Endothelial cell of umbilical vein (primary cell): ENCODE results near the gene ELOVL6. TPM values are rescaled to one million over a fixed set of nuclear protein-coding genes. Genes with fewer than 3 reads are reported as not detected.

Experiments used
- BruUV-seq: library from RNA; stranded (reverse); fragments of 400-500 nt; replicated peaks from 2 replicates; lab custom pipeline; 2021; lab: Mats Ljungman, UMichigan
- CTCF ChIA-PET: fragments of 300-600, 350-600 bp; sonication (Branson Sonifier 250); formaldehyde crosslinking; loops from one replicate; lab custom pipeline; 2021; ENCODE audit warnings: antibody characterized with exemption, inconsistent platforms; lab: Charles Lee
- POLR2A ChIA-PET: fragments of 300-600, 350-600 bp; sonication (Branson Sonifier 250); formaldehyde crosslinking; loops from one replicate; lab custom pipeline; 2021; ENCODE audit warnings: antibody characterized with exemption, inconsistent platforms; lab: Charles Lee
- DNase-seq: peaks from one replicate; pipeline ENCODE4 v3.0.0-alpha.2; 2011; ENCODE audit warnings: low read depth, low spot score
- FAIRE-seq: peaks from 2 replicates; lab custom pipeline; 2011; peaks lifted over from hg19 to GRCh38; lab: Jason Lieb, UNC
- H2AFZ ChIP-seq: 2 replicates; pipeline ENCODE4 v1.6.0; 2012; ENCODE audit warnings: low read depth, low read length, control low read depth, inconsistent platforms
- H3K27ac ChIP-seq: 2 replicates; pipeline ENCODE4 v1.5.1; 2011; ENCODE audit warnings: low read depth, mild to moderate bottlenecking, control low read depth, low read length, moderate library complexity; ENCODE audit not compliant: insufficient read depth
- H3K27me3 ChIP-seq, 2 experiments: 2 replicates each; pipeline versions ENCODE4 v1.6.0 to v1.6.1; 2011; ENCODE audit warnings: low read length in 2 of 2, mixed read lengths in 1 of 2; ENCODE audit not compliant: control insufficient read depth in 2 of 2, insufficient read depth in 2 of 2
- H3K36me3 ChIP-seq, 2 experiments: 2 replicates in 1 of 2; 3 replicates in 1 of 2; pipeline ENCODE4 v1.5.1; 2011; ENCODE audit warnings: low read length in 2 of 2, mild to moderate bottlenecking in 1 of 2, moderate library complexity in 1 of 2; ENCODE audit not compliant: control insufficient read depth in 2 of 2, insufficient read depth in 2 of 2; ENCODE audit errors: extremely low read depth in 1 of 2
- H3K4me1 ChIP-seq: 3 replicates; pipeline ENCODE4 v1.5.1; 2011; ENCODE audit warnings: mild to moderate bottlenecking, low read length; ENCODE audit not compliant: control insufficient read depth, insufficient read depth; ENCODE audit errors: extremely low read depth
- H3K4me2 ChIP-seq: 2 replicates; pipeline ENCODE4 v1.6.1; 2011; ENCODE audit warnings: low read length, control low read depth, mixed read lengths; ENCODE audit not compliant: insufficient read depth
- H3K4me3 ChIP-seq, 3 experiments: fragments of 200-600 bp in 1 of 3; sonication (generic), shearing (Covaris generic) in 1 of 3; replicated peaks in 1 of 3; 2 replicates each; pipeline ENCODE4 v1.5.1; 2011 to 2016; ENCODE audit warnings: control low read depth in 3 of 3, low read length in 3 of 3, mild to moderate bottlenecking in 2 of 3, inconsistent platforms in 1 of 3, low read depth in 1 of 3, moderate library complexity in 1 of 3; ENCODE audit not compliant: insufficient read depth in 1 of 3
- H3K79me2 ChIP-seq: 2 replicates; pipeline ENCODE4 v1.6.0; 2012; ENCODE audit warnings: low read length, inconsistent platforms; ENCODE audit not compliant: control insufficient read depth, insufficient read depth
- H3K9ac ChIP-seq: replicated peaks from 2 replicates; pipeline ENCODE3; 2011; ENCODE audit warnings: low read length, control low read depth; ENCODE audit not compliant: insufficient read depth; ENCODE audit errors: extremely low read depth
- H3K9me1 ChIP-seq: replicated peaks from 3 replicates; pipeline ENCODE4 v1.6.0; 2011; ENCODE audit warnings: mild to moderate bottlenecking, low read length; ENCODE audit not compliant: control insufficient read depth, insufficient read depth; ENCODE audit errors: extremely low read depth
- H3K9me3 ChIP-seq: replicated peaks from 2 replicates; pipeline ENCODE4 v1.5.1; 2012; ENCODE audit warnings: low read length, inconsistent platforms; ENCODE audit not compliant: control insufficient read depth, insufficient read depth
- H4K20me1 ChIP-seq: replicated peaks from 2 replicates; pipeline ENCODE3; 2011; ENCODE audit warnings: mild to moderate bottlenecking, low read length; ENCODE audit not compliant: control insufficient read depth, insufficient read depth; ENCODE audit errors: extremely low read depth
- EZH2 ChIP-seq: IDR thresholded peaks from 2 replicates; pipeline ENCODE4 v1.6.1; 2012; ENCODE audit warnings: borderline replicate concordance, low read depth, mild to moderate bottlenecking, moderate library complexity, low read length, inconsistent platforms; ENCODE audit not compliant: severe bottlenecking
- FOS ChIP-seq: IDR thresholded peaks from 2 replicates; pipeline ENCODE4 v1.6.1; 2011; ENCODE audit warnings: mild to moderate bottlenecking, low read length, moderate library complexity, borderline replicate concordance; ENCODE audit not compliant: insufficient read depth
- GATA2 ChIP-seq: IDR thresholded peaks from 2 replicates; pipeline ENCODE4 v1.7.0; 2011; ENCODE audit warnings: low read depth, mild to moderate bottlenecking, moderate library complexity, mixed read lengths, low read length; ENCODE audit not compliant: insufficient read length, insufficient read depth
- JUN ChIP-seq: IDR thresholded peaks from 2 replicates; pipeline ENCODE4 v1.6.1; 2011; ENCODE audit warnings: borderline replicate concordance, low read depth; ENCODE audit not compliant: insufficient read length, insufficient read depth
- MAX ChIP-seq: IDR thresholded peaks from 2 replicates; pipeline ENCODE4 v1.6.1; 2011; ENCODE audit not compliant: insufficient read depth, insufficient read length
- MYC ChIP-seq: IDR thresholded peaks from one replicate; pipeline ENCODE4 v1.6.1; 2011; ENCODE audit warnings: mild to moderate bottlenecking, low read depth, low read length
- POLR2A ChIP-seq: IDR thresholded peaks from 2 replicates; pipeline ENCODE4 v1.6.1; 2012; ENCODE audit warnings: low read depth, mild to moderate bottlenecking, control low read depth, low read length
- POLR2AphosphoS5 ChIP-seq: IDR thresholded peaks from 2 replicates; pipeline ENCODE4 v1.6.1; 2012; ENCODE audit warnings: low read depth, mild to moderate bottlenecking, control low read depth, low read length, moderate library complexity; ENCODE audit not compliant: insufficient read depth
- dilution Hi-C: fragments of 300-500 bp; cut with MboI; formaldehyde crosslinking; loops from one replicate; pipeline ENCODE4 v1.15.0; 2019; ENCODE audit warnings: low sequenced_read_pairs; ENCODE audit not compliant: extremely low pct_ligation_motif_present
- intact Hi-C: fragments of 100-400 bp; cut with micrococcal nuclease; formaldehyde crosslinking; loops from one replicate; pipeline ENCODE4 v1.10.0; 2022
- polyA plus RNA-seq, 4 experiments: library from polyadenylated mRNA; depleted of rRNA in 3 of 4; stranded (reverse) in 3 of 4; unstranded in 1 of 4; fragments of >200 nt; gene quantifications; 2 replicates each; pipeline versions ENCODE4 v1.2.1 to v1.2.3, GENCODE V29; 2011 to 2012; ENCODE audit warnings: missing spikeins in 1 of 4
- total RNA-seq: library from RNA; stranded (reverse); gene quantifications from 2 replicates; pipeline ENCODE4 v1.2.3, GENCODE V29; 2021
- TF ChIP-seq, protein P1 (sequence below), 2 donors: IDR thresholded peaks; 1 replicate in 1 of 2; 2 replicates in 1 of 2; pipeline ENCODE4 v1.5.1; 2011; ENCODE audit warnings: low read length in 2 of 2, mild to moderate bottlenecking in 2 of 2, moderate library complexity in 2 of 2, control low read depth in 1 of 2, inconsistent platforms in 1 of 2, low read depth in 1 of 2; ENCODE audit not compliant: insufficient read depth in 1 of 2; ENCODE audit errors: extremely low read depth in 1 of 2

ELOVL6 gene
- total and polyA plus RNA-seq, 2 donors (not counting 3 experiments of a cell fraction or from before 2014, with no cell fraction given) = 6.4 to 26.1 TPM

GRCh38 chr4:110200689-110201088 lies 2.3 kb upstream of the ELOVL6 start:
- no peak for FAIRE-seq
- Histone ChIP-seq H3K9ac (no peak overlapping the region), H3K9me3 (no peaks in the 10 kb centered on the region), H3K36me3 (no peaks in the 10 kb centered on the region), H3K4me3 (no peak overlapping the region), H3K4me1 (peaks cover 7% of the 10 kb centered on the region), H3K9me1 (no peaks in the 10 kb centered on the region), H2AFZ (no peak overlapping the region), H3K79me2 (peaks cover 3% of the 10 kb centered on the region), H3K4me2 (no peak overlapping the region), H3K27ac (no peak overlapping the region), H4K20me1 (no peaks in the 10 kb centered on the region), H3K27me3 (no peaks in the 10 kb centered on the region)
- POLR2A ChIA-PET = no interaction called here
- BruUV-seq = no TSS peak
- intact Hi-C loops (no loop called here), dilution Hi-C loops (no loop called here)
- no peak for DNase-seq
- TF ChIP-seq MAX = no peak
- TF ChIP-seq, protein P1, sequence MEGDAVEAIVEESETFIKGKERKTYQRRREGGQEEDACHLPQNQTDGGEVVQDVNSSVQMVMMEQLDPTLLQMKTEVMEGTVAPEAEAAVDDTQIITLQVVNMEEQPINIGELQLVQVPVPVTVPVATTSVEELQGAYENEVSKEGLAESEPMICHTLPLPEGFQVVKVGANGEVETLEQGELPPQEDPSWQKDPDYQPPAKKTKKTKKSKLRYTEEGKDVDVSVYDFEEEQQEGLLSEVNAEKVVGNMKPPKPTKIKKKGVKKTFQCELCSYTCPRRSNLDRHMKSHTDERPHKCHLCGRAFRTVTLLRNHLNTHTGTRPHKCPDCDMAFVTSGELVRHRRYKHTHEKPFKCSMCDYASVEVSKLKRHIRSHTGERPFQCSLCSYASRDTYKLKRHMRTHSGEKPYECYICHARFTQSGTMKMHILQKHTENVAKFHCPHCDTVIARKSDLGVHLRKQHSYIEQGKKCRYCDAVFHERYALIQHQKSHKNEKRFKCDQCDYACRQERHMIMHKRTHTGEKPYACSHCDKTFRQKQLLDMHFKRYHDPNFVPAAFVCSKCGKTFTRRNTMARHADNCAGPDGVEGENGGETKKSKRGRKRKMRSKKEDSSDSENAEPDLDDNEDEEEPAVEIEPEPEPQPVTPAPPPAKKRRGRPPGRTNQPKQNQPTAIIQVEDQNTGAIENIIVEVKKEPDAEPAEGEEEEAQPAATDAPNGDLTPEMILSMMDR (IDR thresholded peaks at IDR 0.05; ENCODE audit: extremely low read depth in 1 of 2, insufficient read depth in 1 of 2, low read depth in 1 of 2, low read length in 2 of 2) = no peak
- CTCF ChIA-PET = no interaction called here

DNA sequence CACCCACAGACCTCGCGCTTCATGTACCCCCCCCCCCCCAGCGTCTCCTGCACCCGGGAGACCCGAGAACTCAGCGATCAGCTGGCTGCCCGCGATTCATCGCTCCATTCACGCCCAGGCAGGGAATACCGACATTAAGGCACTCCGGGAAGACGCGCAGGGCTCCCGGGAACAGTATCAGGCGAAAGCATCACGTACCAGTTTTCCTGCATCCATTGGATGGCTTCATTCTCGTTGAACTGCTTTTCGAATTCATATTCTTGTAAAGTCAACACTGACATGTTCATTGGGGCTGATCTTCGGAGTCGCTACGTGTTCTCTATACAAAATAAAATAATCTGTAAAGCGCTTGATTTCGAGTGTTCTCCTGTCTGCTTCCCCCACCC lies 373 bp downstream of the ELOVL6 start:
- no TSS peak for BruUV-seq
- Histone ChIP-seq H3K4me1 (peaks cover 23% of the 10 kb centered on the region), H3K27me3 (no peaks in the 10 kb centered on the region), H3K9me3 (no peaks in the 10 kb centered on the region), H3K79me2 (peaks cover 6% of the 10 kb centered on the region), H3K4me3 (peak overlapping the region; percentile 78 to 95 (median 91)), H3K9ac (peak overlapping the region; percentile 82), H3K27ac (no peak overlapping the region), H3K9me1 (no peaks in the 10 kb centered on the region), H4K20me1 (no peaks in the 10 kb centered on the region), H3K36me3 (no peaks in the 10 kb centered on the region), H2AFZ (peak overlapping the region; percentile 68), H3K4me2 (peak overlapping the region; percentile 98)
- TF ChIP-seq MYC (no peak), MAX (no peak), POLR2A (no peak), EZH2 (no peak), FOS (no peak), POLR2AphosphoS5 (no peak), JUN (no peak), GATA2 (no peak)
- TF ChIP-seq, protein P1 (IDR thresholded peaks at IDR 0.05; ENCODE audit: extremely low read depth in 1 of 2, insufficient read depth in 1 of 2, low read depth in 1 of 2, low read length in 2 of 2) = no peak
- CTCF ChIA-PET = interaction anchor here (0.6 to 4.8 kb wide), 5 partner anchors 9 to 192 kb away, joined by 4 to 58 read pairs (median 5); no protein-coding TSS in a partner anchor
- POLR2A ChIA-PET = no interaction called here
- DNase-seq = peak; percentile 45
- dilution Hi-C loops = no loop called here
- peak; percentile 33 for FAIRE-seq
- intact Hi-C loops = loop anchor here (1.0 to 5.0 kb wide), 5 partner anchors 148 to 765 kb away; partner anchors contain the start of gene SEC24B
